ENCODE data around the gene DCP2.

DCP2 gene

DNA sequence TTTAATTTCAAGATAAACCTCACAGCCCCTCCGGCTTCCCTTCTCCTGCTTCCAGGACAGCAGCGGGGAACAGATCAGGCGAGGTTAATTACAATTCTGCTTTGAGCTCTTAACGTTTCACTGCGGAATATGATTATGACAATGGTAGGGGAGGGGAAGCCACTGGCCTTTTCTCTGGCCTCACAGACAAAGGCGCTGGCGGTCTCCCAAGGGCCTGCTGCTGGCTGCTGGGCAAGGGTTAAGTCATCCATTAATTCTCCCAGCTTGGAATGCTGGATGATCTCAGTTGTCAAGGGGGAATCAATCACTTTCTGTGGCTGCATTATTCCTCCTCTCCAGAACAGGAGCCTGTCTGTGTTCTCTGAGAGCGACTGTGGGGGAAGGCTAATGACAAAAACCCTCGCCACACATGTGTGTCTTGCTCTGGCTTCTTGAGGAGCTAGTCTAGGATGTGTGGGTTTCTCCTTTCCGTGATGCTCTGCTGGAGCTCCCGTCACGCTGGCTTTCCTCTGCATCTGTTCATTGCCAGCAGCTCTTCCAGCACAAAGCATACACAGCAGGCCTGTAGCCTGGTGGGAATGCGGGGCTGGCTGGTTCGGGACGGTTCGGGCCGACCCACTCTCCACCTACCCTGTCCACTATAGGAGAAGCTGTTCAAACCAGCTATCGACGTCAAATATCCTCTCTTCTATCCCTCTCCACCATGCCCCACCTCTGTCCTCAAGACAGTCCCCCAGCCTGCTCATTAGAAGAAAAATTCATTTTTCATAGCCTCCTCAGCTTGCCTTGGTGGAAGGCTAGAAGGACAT lies 82.8 kb downstream of the DCP2 start:
- no peak for DNase-seq (ENCODE audit: low read depth)

DNA sequence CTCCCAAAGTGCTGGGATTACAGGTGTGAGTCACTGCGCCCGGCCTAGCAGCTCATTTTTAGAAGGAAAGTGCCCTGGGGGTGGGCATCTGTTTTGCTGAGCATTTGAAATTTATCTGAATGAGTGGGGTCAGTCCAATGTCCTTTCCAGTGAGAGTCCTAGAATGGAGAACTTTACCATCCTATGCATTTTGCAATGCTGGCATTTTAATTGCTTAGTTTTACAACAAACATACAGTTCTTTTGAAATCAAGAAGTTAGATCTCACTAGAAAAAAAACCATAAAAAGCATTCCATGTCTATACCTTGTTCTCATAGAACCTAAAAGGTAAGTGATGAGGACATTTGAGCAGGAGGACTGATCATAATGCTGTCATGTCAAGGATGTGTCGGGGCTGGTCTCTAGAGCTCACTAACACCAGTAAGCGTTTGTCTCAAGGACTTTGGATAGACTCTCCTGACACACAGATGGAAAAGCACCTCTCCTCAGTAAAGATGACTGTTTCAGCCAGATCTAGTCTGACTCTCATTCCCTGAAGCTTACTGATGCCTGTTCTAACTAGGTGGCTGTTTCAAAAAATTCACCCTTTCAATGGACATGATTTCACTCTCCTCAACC lies 83.9 kb downstream of the DCP2 start:
- no peaks in the 10 kb centered on the region for H3K27me3 ChIP-seq (replicated peaks; ENCODE audit: control insufficient read depth, insufficient read depth, low read length)
- H3K4me1 ChIP-seq (ENCODE audit: control insufficient read depth, insufficient read depth, low read length) = peaks cover 26% of the 10 kb centered on the region
- H3K9me3 ChIP-seq (ENCODE audit: control insufficient read depth, low read length) = no peaks in the 10 kb centered on the region
- no peak overlapping the region for H3K9ac ChIP-seq (ENCODE audit: low read length)
- peaks cover 12% of the 10 kb centered on the region for H3K36me3 ChIP-seq (ENCODE audit: control insufficient read depth, insufficient read depth, low read length, severe bottlenecking)
- no peak overlapping the region for H3K4me3 ChIP-seq (ENCODE audit: low read length)
- DNase-seq (ENCODE audit: low read depth) = no peak

More for the DNA sequence above, 82.8 kb downstream of the DCP2 start:
- H3K9me3 ChIP-seq (ENCODE audit: control insufficient read depth, low read length) = no peaks in the 10 kb centered on the region
- H3K27me3 ChIP-seq (replicated peaks; ENCODE audit: control insufficient read depth, insufficient read depth, low read length) = no peaks in the 10 kb centered on the region
- H3K4me1 ChIP-seq (ENCODE audit: control insufficient read depth, insufficient read depth, low read length) = peaks cover 26% of the 10 kb centered on the region
- peaks cover 12% of the 10 kb centered on the region for H3K36me3 ChIP-seq (ENCODE audit: control insufficient read depth, insufficient read depth, low read length, severe bottlenecking)
- peak overlapping the region; percentile 9 for H3K9ac ChIP-seq (ENCODE audit: low read length)
- H3K4me3 ChIP-seq (ENCODE audit: low read length) = no peak overlapping the region

DNA sequence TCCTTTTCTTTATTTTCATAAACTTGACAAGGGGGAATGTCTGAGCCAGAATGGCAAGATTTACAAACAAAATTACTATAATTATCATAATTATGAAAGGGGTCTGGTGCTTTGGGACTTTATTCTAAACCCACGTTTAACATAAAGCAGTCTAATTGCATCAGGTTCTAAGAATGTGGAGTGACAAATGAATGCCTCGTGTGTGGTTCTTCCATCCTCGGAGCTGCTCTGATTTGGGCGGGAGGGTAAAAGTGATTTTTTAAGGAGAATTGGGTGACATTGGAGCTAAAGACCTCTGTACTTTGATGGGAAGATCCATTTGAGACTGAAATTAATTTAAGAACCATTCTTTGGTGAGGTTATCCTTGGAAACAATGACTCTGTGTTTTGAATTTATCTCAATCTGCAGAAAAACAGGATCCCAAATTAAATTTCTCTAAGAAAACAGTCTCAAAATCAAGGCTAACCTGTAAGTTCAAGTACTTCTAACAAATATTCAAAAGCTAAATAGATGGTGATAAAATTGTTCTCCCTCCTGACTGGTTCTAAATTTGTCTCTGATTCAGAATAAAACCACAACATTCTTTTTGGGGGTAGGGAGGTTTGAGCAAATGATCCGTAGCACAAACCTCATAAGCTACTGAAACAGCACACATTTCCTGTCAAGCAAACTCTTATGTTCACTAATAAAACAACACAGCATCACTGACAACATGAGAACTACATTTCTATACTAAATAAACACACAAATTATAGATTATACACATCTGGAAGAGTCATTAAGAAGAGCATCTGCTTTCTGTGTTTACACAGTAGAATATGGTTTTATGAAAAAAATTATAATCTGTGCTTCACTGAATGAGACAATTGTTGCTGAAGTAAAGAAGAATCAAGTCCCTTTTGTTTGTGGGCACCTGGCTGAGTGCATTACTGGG lies 85.5 kb downstream of the DCP2 start:
- Histone ChIP-seq H3K36me3 (ENCODE audit: control insufficient read depth, insufficient read depth, low read length, severe bottlenecking) (peaks cover 22% of the 10 kb centered on the region), H3K27me3 (replicated peaks; ENCODE audit: control insufficient read depth, insufficient read depth, low read length) (no peaks in the 10 kb centered on the region), H3K9me3 (ENCODE audit: control insufficient read depth, low read length) (no peaks in the 10 kb centered on the region), H3K4me1 (ENCODE audit: control insufficient read depth, insufficient read depth, low read length) (peaks cover 26% of the 10 kb centered on the region), H3K4me3 (ENCODE audit: low read length) (no peak overlapping the region), H3K9ac (ENCODE audit: low read length) (no peak overlapping the region)
- DNase-seq (ENCODE audit: low read depth) = peak; percentile 67

DNA sequence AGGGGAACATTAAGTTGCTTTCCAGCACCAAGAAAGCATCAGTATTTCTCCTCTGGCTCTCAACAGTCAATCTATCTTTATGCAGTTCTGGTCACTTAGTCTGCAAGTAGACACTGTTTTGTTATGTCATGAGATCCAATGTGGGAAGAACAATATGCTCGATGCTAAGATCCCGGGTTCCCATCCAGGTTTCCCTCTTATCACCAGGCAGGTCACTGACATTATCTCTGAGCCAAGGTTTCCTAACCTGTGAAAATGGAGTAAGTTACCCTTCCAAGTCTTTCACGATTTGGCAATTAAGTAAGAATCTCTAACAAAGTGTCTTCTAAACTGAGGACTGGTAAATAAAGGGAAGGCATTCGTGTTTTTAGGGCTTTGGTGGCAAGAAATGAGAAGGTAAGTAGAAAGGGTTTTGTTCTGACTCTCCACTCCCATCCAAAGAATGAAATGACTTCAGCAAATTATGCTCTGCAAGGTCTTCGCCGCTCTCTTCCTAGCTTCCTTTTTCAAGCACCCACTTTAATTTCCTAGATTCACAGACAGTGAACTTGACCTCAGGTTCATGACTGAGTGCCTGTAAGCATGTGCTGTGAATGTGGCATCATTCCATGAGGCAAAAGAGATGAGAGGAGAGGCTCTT lies 86.4 kb downstream of the DCP2 start:
- no peaks in the 10 kb centered on the region for H3K9me3 ChIP-seq (ENCODE audit: control insufficient read depth, low read length)
- no peak overlapping the region for H3K4me3 ChIP-seq (ENCODE audit: low read length)
- DNase-seq (ENCODE audit: low read depth) = no peak
- H3K36me3 ChIP-seq (ENCODE audit: control insufficient read depth, insufficient read depth, low read length, severe bottlenecking) = peaks cover 28% of the 10 kb centered on the region
- no peaks in the 10 kb centered on the region for H3K27me3 ChIP-seq (replicated peaks; ENCODE audit: control insufficient read depth, insufficient read depth, low read length)
- H3K9ac ChIP-seq (ENCODE audit: low read length) = no peak overlapping the region
- peaks cover 26% of the 10 kb centered on the region for H3K4me1 ChIP-seq (ENCODE audit: control insufficient read depth, insufficient read depth, low read length)

DNA sequence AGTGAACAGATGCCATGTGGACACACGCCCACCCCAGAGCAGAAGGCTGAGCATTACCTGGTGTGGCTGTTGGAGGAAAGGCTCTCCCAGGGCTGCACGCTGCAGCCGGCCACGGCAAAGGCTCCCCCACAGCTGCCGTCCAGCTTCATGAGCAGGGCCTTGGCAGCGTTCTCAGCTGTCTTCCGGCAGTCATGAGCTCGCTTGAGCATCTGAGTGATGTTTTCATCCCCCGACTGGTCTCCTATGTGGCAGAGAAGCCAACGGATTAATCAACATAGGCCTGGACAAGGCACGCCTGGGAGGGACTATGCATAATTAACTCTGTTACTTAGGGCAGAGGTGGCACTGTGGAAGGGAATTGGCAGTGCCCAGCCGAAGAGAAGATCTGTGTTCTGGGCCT lies 87.3 kb downstream of the DCP2 start:
- H3K4me3 ChIP-seq (ENCODE audit: low read length) = no peak overlapping the region
- peaks cover 24% of the 10 kb centered on the region for H3K4me1 ChIP-seq (ENCODE audit: control insufficient read depth, insufficient read depth, low read length)
- no peak overlapping the region for H3K9ac ChIP-seq (ENCODE audit: low read length)
- peaks cover 29% of the 10 kb centered on the region for H3K36me3 ChIP-seq (ENCODE audit: control insufficient read depth, insufficient read depth, low read length, severe bottlenecking)
- no peak for DNase-seq (ENCODE audit: low read depth)
- H3K9me3 ChIP-seq (ENCODE audit: control insufficient read depth, low read length) = no peaks in the 10 kb centered on the region
- no peaks in the 10 kb centered on the region for H3K27me3 ChIP-seq (replicated peaks; ENCODE audit: control insufficient read depth, insufficient read depth, low read length)

DNA sequence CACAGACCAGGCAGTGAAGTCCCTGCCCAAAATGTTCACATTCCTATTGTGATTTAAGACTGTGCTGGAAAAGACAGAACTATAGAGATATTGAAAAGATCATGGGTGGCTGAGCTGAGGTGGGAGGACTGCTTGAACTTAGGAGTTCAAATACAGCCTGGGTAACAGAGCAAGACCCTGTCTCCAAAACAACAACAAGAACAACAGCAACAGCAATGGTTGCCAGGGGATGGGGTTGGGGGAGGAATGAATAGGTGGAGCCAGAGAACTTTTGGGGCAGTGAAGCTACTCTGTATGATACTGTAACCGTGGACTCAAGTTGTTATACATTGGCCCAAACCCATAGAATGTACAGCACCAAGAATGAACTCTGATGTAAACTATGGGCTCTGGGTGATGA lies 88.2 kb downstream of the DCP2 start:
- H3K9me3 ChIP-seq (ENCODE audit: control insufficient read depth, low read length) = no peaks in the 10 kb centered on the region
- H3K27me3 ChIP-seq (replicated peaks; ENCODE audit: control insufficient read depth, insufficient read depth, low read length) = no peaks in the 10 kb centered on the region
- H3K4me3 ChIP-seq (ENCODE audit: low read length) = no peak overlapping the region
- no peak for DNase-seq (ENCODE audit: low read depth)
- H3K9ac ChIP-seq (ENCODE audit: low read length) = no peak overlapping the region
- H3K4me1 ChIP-seq (ENCODE audit: control insufficient read depth, insufficient read depth, low read length) = peaks cover 15% of the 10 kb centered on the region
- H3K36me3 ChIP-seq (ENCODE audit: control insufficient read depth, insufficient read depth, low read length, severe bottlenecking) = peaks cover 29% of the 10 kb centered on the region

DNA sequence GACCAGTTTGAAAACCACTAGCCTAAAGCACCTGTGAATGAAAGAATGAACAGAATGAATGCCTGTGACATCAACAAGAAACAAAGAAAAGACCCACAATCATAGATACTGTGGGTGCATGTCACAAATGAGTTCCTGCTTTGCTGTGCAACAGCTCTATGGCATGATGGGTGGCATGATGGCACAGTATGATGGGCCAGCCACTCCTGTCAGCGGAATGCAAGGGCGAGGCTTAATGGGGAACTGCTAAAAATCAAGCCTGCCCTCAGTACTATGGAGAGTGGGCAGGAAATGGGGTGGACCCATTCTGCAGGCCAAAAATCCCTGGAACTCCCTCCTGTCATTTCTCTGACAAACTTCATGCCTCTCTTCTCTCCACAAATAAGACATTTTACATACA lies 89.0 kb downstream of the DCP2 start:
- Histone ChIP-seq H3K9ac (ENCODE audit: low read length) (no peak overlapping the region), H3K27me3 (replicated peaks; ENCODE audit: control insufficient read depth, insufficient read depth, low read length) (no peaks in the 10 kb centered on the region), H3K36me3 (ENCODE audit: control insufficient read depth, insufficient read depth, low read length, severe bottlenecking) (peaks cover 29% of the 10 kb centered on the region), H3K9me3 (ENCODE audit: control insufficient read depth, low read length) (no peaks in the 10 kb centered on the region), H3K4me1 (ENCODE audit: control insufficient read depth, insufficient read depth, low read length) (peaks cover 14% of the 10 kb centered on the region), H3K4me3 (ENCODE audit: low read length) (no peak overlapping the region)
- DNase-seq (ENCODE audit: low read depth) = no peak

DNA sequence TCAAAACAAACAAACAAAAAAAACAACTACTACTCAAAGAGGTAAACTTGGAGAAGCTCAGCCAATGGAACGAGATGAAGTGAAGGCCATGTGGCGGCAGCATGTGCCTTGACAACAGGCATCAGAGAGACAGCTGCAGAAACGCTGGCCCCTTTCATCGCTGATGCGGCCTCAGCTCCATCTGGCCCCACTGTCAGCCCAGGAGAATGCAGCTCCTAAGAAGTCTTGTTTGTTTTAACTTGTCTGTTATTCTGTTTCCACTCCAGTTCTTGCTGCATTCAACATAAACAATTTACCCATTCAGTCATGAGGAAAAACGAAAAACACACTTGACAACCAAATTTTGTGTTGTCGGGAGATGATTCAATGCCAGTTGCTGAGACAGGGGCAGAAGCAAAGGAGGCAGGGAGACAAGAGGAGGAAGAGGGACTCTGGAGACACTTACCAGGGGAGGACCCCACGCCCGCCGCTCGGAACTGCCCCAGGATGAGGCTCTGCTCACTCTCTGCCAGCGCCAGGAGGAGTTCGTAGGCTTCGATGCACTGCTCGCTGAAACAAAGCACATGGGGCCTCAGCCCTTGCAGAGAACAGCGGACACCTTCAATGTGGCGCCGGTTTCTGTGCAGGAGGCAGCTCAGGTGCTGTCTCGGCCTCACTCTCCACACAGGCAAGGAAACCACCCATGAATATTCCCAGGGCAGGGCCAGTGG lies 91.2 kb downstream of the DCP2 start:
- H3K36me3 ChIP-seq (ENCODE audit: control insufficient read depth, insufficient read depth, low read length, severe bottlenecking) = peaks cover 29% of the 10 kb centered on the region

DNA sequence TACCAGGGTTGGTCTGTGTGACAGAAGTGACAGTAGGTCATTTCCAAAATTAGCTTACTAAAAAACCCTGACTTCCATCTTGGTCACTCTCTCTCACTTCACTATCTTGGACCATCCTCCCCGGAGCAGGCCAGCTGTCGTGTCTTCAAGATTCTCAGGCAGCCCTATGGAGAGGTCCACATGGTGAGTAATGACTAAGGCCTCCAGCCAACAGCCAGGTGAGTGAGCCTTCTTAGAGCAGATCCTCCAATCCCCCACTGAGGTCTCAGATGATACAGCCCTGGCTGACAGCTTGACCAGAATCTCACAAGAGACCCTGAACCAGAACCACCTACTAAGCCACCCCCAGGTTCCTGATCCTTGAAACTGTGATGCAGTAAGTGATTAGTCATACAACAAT lies 92.0 kb downstream of the DCP2 start:
- Histone ChIP-seq H3K4me1 (ENCODE audit: control insufficient read depth, insufficient read depth, low read length) (no peaks in the 10 kb centered on the region), H3K9ac (ENCODE audit: low read length) (no peak overlapping the region), H3K27me3 (replicated peaks; ENCODE audit: control insufficient read depth, insufficient read depth, low read length) (no peaks in the 10 kb centered on the region), H3K4me3 (ENCODE audit: low read length) (no peak overlapping the region), H3K36me3 (ENCODE audit: control insufficient read depth, insufficient read depth, low read length, severe bottlenecking) (peaks cover 24% of the 10 kb centered on the region), H3K9me3 (ENCODE audit: control insufficient read depth, low read length) (no peaks in the 10 kb centered on the region)
- DNase-seq (ENCODE audit: low read depth) = no peak

More for the DNA sequence above, 91.2 kb downstream of the DCP2 start:
- no peaks in the 10 kb centered on the region for H3K9me3 ChIP-seq (ENCODE audit: control insufficient read depth, low read length)
- no peak overlapping the region for H3K4me3 ChIP-seq (ENCODE audit: low read length)
- H3K4me1 ChIP-seq (ENCODE audit: control insufficient read depth, insufficient read depth, low read length) = peaks cover under 1% of the 10 kb centered on the region
- no peak for DNase-seq (ENCODE audit: low read depth)
- H3K27me3 ChIP-seq (replicated peaks; ENCODE audit: control insufficient read depth, insufficient read depth, low read length) = no peaks in the 10 kb centered on the region
- no peak overlapping the region for H3K9ac ChIP-seq (ENCODE audit: low read length)
